ENCODE results near the gene FCRLB. TPM values are rescaled to one million over a fixed set of nuclear protein-coding genes. Genes with fewer than 3 reads are reported as not detected.

The FCRLB gene
- total and polyA plus RNA-seq, 3 experiments from 2014 or later: 0.24 to 2.2 (median 0.33) TPM

DNA sequence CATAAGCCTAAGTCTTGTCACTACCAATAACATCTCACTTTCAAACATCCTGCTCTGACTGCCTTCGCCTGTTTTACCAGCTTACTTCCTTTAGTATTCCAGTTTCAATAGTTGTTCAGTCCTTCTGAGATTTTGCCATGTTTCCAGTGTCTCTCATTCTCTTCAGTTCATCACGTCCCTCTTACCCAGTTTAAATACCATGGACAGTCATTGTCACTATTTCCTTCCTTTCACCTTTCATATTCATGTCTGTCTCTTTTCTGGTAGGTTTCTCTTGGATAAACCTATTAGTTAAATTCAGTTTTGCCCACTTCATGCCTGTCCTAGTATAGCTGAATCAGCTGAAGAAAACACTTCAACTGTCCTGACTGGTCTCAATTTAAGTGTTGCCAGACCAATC, 50.6 kb downstream of the FCRLB start:
- Histone ChIP-seq H3K4me3 (ENCODE audit: low read length) (no peak overlapping the region), H3K27ac (ENCODE audit: low read depth, low read length) (no peak overlapping the region)

DNA sequence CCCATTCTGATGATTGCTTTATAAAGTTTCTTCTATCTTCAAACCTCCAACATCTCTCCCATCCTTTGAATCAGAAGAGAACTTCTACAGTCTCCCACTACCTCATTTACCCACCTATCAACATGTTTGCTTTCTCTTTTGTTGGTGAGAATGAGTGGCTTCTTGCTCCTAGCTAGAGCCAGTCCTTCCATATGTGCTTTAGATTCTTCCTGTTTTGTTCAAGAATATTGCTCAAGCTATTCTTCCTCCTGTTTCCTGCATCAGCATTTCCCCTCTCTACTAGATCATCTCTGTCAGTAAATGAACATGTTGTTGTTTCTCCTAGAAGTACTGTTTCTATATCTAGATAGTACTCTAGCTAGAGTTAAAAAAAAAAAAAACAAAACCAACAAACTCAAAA, 51.1 kb downstream of the FCRLB start:
- Mint-ChIP-seq H3K9me3 (no peaks in the 10 kb centered on the region), H3K27me3 (no peaks in the 10 kb centered on the region), H3K27ac (no peak overlapping the region), H3K36me3 (peaks cover 0 to 6% (median 2%) of the 10 kb centered on the region in 3 donors), H3K4me1 (peaks cover 11 to 25% (median 11%) of the 10 kb centered on the region in 3 donors), H3K4me3 (no peak overlapping the region)
- Histone ChIP-seq H3K27me3 (ENCODE audit: insufficient read depth, low read length, poor library complexity, severe bottlenecking) (no peaks in the 10 kb centered on the region), H3K36me3 (ENCODE audit: insufficient read depth, low read length) (no peaks in the 10 kb centered on the region), H3K9me3 (ENCODE audit: low read length) (no peaks in the 10 kb centered on the region), H3K4me3 (ENCODE audit: low read length) (no peak overlapping the region), H3K27ac (ENCODE audit: low read depth, low read length) (no peak overlapping the region), H3K4me1 (ENCODE audit: insufficient read depth, low read length) (peaks cover 69% of the 10 kb centered on the region)
- POLR2A ChIA-PET: no interaction called here
- CTCF ChIA-PET: interaction anchor here (1.0 kb wide), 1 partner anchor 9 kb away, joined by 3 read pairs; no protein-coding TSS in a partner anchor
- DNase-seq: no peak

More for the DNA sequence above, 50.6 kb downstream of the FCRLB start:
- H3K27me3 ChIP-seq (ENCODE audit: insufficient read depth, low read length, poor library complexity, severe bottlenecking): no peaks in the 10 kb centered on the region
- CTCF ChIA-PET: interaction anchor here (1.0 kb wide), 1 partner anchor 9 kb away, joined by 3 read pairs; no protein-coding TSS in a partner anchor
- H3K4me1 Mint-ChIP-seq: peaks cover 15 to 28% (median 16%) of the 10 kb centered on the region in 3 donors
- H3K36me3 ChIP-seq (ENCODE audit: insufficient read depth, low read length): no peaks in the 10 kb centered on the region
- DNase-seq: no peak
- POLR2A ChIA-PET: interaction anchor here (0.5 kb wide), 1 partner anchor 29 kb away, joined by 4 read pairs; no protein-coding TSS in a partner anchor
- H3K9me3 ChIP-seq (ENCODE audit: low read length): no peaks in the 10 kb centered on the region
- H3K27ac Mint-ChIP-seq: no peak overlapping the region
- H3K27me3 Mint-ChIP-seq: no peaks in the 10 kb centered on the region
- no peak overlapping the region for H3K4me3 Mint-ChIP-seq
- H3K9me3 Mint-ChIP-seq: no peaks in the 10 kb centered on the region
- H3K4me1 ChIP-seq (ENCODE audit: insufficient read depth, low read length): peaks cover 69% of the 10 kb centered on the region
- peaks cover 0 to 6% (median 2%) of the 10 kb centered on the region in 3 donors for H3K36me3 Mint-ChIP-seq

- no peaks in the 10 kb centered on the region for H3K9me3 Mint-ChIP-seq
- Histone ChIP-seq H3K9me3 (ENCODE audit: low read length) (no peaks in the 10 kb centered on the region), H3K36me3 (ENCODE audit: insufficient read depth, low read length) (no peaks in the 10 kb centered on the region), H3K27ac (ENCODE audit: low read depth, low read length) (no peak overlapping the region), H3K4me1 (ENCODE audit: insufficient read depth, low read length) (peaks cover 71% of the 10 kb centered on the region), H3K4me3 (ENCODE audit: low read length) (peak overlapping the region; percentile 29), H3K27me3 (ENCODE audit: insufficient read depth, low read length, poor library complexity, severe bottlenecking) (no peaks in the 10 kb centered on the region)
- H3K27ac Mint-ChIP-seq: no peak overlapping the region
- H3K36me3 Mint-ChIP-seq: peaks cover 0 to 12% (median 2%) of the 10 kb centered on the region in 3 donors
- peak overlapping the region in 2 of 7 donors; percentile 1 to 3 for H3K4me3 Mint-ChIP-seq
- ChIA-PET POLR2A (no interaction called here), CTCF (no interaction called here)
- H3K4me1 Mint-ChIP-seq: peaks cover 3 to 15% (median 3%) of the 10 kb centered on the region in 3 donors
- no peak for DNase-seq
- no peaks in the 10 kb centered on the region for H3K27me3 Mint-ChIP-seq
Observed at GRCh38 chr1:161773791-161774190, 52.4 kb downstream of the FCRLB start.

GRCh38 chr1:161777261-161777660, 55.9 kb downstream of the FCRLB start:
- H3K4me3 ChIP-seq (ENCODE audit: low read length): no peak overlapping the region
- H3K36me3 ChIP-seq (ENCODE audit: insufficient read depth, low read length): peaks cover 3% of the 10 kb centered on the region
- H3K4me1 ChIP-seq (ENCODE audit: insufficient read depth, low read length): peaks cover 44% of the 10 kb centered on the region
- H3K36me3 Mint-ChIP-seq: peaks cover 0 to 34% (median 3%) of the 10 kb centered on the region in 3 donors
- H3K9me3 ChIP-seq (ENCODE audit: low read length): no peaks in the 10 kb centered on the region
- no peak overlapping the region for H3K27ac Mint-ChIP-seq
- peak in 1 of 5 donors; percentile 5 for DNase-seq
- no peak overlapping the region for H3K4me3 Mint-ChIP-seq
- peaks cover 6 to 10% (median 7%) of the 10 kb centered on the region in 3 donors for H3K4me1 Mint-ChIP-seq
- H3K27me3 Mint-ChIP-seq: no peaks in the 10 kb centered on the region
- no peaks in the 10 kb centered on the region for H3K9me3 Mint-ChIP-seq
- CTCF ChIA-PET: no interaction called here
- H3K27me3 ChIP-seq (ENCODE audit: insufficient read depth, low read length, poor library complexity, severe bottlenecking): no peaks in the 10 kb centered on the region
- POLR2A ChIA-PET: no interaction called here
- no peak overlapping the region for H3K27ac ChIP-seq (ENCODE audit: low read depth, low read length)

Other genes starting within 250 kb of the FCRLB start
- under 1 TPM; 0.46 to 0.82 TPM for gene FCGR2A, start 216.1 kb upstream of the FCRLB start, total RNA-seq
- not detected for gene FCGR2A, start 216.1 kb upstream of the FCRLB start, polyA plus RNA-seq
- 1 to 10 TPM in 1 of 2 experiments, under 1 TPM in 1; 0.90 to 1.3 TPM for gene HSPA6, start 197.0 kb upstream of the FCRLB start, total RNA-seq
- 1.4 TPM for gene HSPA6, start 197.0 kb upstream of the FCRLB start, polyA plus RNA-seq
- gene FCGR3A, start 171.7 kb upstream of the FCRLB start, total RNA-seq: 1 to 10 TPM in 1 of 2 experiments, under 1 TPM in 1; 0.58 to 1.1 TPM
- 44.6 TPM for gene FCGR3A, start 171.7 kb upstream of the FCRLB start, polyA plus RNA-seq
- gene FCGR3B, start 90.4 kb upstream of the FCRLB start, total RNA-seq: not detected
- gene FCGR3B, start 90.4 kb upstream of the FCRLB start, polyA plus RNA-seq: 0.46 TPM
- under 1 TPM; 0.07 to 0.33 TPM for gene FCGR2B, start 58.4 kb upstream of the FCRLB start, total RNA-seq
- 0.38 TPM for gene FCGR2B, start 58.4 kb upstream of the FCRLB start, polyA plus RNA-seq
- gene FCRLA, start 14.3 kb upstream of the FCRLB start, total RNA-seq: not detected
- not detected for gene FCRLA, start 14.3 kb upstream of the FCRLB start, polyA plus RNA-seq
- gene DUSP12, start 28.2 kb downstream of the FCRLB start, total RNA-seq: 10 to 100 TPM; 39.7 to 40.4 TPM
- 59.5 TPM for gene DUSP12, start 28.2 kb downstream of the FCRLB start, polyA plus RNA-seq
- gene ATF6, start 44.8 kb downstream of the FCRLB start, total RNA-seq: 10 to 100 TPM; 22.4 to 22.8 TPM
- gene ATF6, start 44.8 kb downstream of the FCRLB start, polyA plus RNA-seq: 14.7 TPM

All from CD8-positive, alpha-beta memory T cell (primary cell).